ENCODE results near the gene TIMP1. TPM values are rescaled to one million over a fixed set of nuclear protein-coding genes. Genes with fewer than 3 reads are reported as not detected.

The TIMP1 gene
- total RNA-seq, 1 donor from 2014 or later: 29.1 TPM

GRCh38 chrX:47587091-47587891 is 5.1 kb downstream of the TIMP1 start:
- Mint-ChIP-seq H3K36me3 (ENCODE audit: insufficient read depth) (peaks cover 3% of the 10 kb centered on the region), H3K4me1 (ENCODE audit: low read depth) (no peaks in the 10 kb centered on the region), H3K9me3 (ENCODE audit: low read depth) (peaks cover 11% of the 10 kb centered on the region), H3K27ac (no peak overlapping the region), H3K27me3 (no peaks in the 10 kb centered on the region), H3K4me3 (ENCODE audit: low read depth) (no peak overlapping the region)
- DNase-seq (ENCODE audit: low spot score, unreplicated experiment): no peak
- no peak for TF ChIP-seq CTCF (IDR thresholded peaks at IDR 0.05; ENCODE audit: unreplicated experiment)

DNA sequence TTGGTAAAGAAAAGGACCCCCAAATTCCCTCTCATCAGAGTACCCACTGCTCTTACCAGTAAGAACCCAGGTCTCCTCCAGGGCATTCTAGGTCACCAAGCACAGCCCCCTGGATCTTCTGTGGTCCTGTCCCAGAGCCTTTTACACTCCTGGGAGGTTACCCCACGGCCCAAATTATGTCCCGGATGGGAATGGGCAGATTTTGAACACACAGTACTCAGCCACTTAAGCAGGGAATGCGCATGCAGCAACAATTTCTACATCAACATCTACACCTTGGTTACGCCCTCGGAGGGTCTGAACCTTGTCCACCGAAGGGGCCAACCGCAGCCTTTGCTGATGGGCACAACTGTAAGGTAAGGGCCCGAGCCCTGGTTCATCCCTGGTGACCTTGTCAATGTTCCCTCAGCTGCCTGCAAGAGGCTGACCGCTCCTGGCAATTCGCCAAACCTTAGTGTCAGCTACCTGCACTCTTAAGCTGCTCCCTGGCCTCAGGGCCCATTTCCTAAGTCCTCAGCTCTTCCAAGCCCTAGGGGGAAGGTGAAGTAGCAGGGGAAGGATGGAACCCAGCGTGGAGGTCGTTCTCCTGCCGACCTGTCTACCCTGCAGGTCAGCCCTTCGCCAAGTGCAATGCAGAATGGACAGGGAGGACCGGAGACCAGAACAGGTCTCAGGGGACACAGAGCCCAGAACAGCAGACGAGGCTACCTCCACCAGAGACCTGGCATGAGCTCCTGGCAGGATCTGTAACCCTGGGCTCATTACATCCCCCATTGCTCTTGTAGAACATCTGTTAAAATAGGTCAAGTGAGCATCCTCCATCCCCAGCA is 5.9 kb downstream of the TIMP1 start:
- Mint-ChIP-seq H3K4me1 (ENCODE audit: low read depth) (no peaks in the 10 kb centered on the region), H3K27ac (no peak overlapping the region), H3K27me3 (no peaks in the 10 kb centered on the region), H3K4me3 (ENCODE audit: low read depth) (no peak overlapping the region), H3K36me3 (ENCODE audit: insufficient read depth) (peaks cover 3% of the 10 kb centered on the region), H3K9me3 (ENCODE audit: low read depth) (peaks cover 11% of the 10 kb centered on the region)
- no peak for TF ChIP-seq CTCF (IDR thresholded peaks at IDR 0.05; ENCODE audit: unreplicated experiment)
- DNase-seq (ENCODE audit: low spot score, unreplicated experiment): no peak

DNA sequence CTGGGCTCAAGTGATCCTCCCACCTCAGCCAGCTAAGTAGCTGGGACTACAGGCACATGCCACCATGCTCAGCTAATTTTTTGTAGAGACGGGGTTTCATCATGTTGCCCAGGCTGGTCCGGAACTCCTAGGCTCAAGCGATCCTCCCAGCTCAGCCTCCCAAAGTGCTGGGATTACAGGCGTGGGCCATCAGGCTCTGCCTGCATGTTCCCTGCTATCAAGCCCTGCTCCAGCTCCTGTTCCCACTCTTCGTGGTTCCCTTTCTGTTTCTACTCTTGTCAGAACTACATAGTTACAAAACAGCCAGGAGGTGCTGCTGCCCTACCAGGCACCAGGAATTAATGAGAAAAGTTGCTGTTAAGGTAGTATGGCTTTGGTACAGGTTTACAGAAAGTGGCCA is 8.7 kb downstream of the TIMP1 start:
- no peak overlapping the region for H3K27ac Mint-ChIP-seq
- no peaks in the 10 kb centered on the region for H3K4me1 Mint-ChIP-seq (ENCODE audit: low read depth)
- H3K4me3 Mint-ChIP-seq (ENCODE audit: low read depth): no peak overlapping the region
- H3K27me3 Mint-ChIP-seq: no peaks in the 10 kb centered on the region
- no peak for TF ChIP-seq CTCF (IDR thresholded peaks at IDR 0.05; ENCODE audit: unreplicated experiment)
- no peaks in the 10 kb centered on the region for H3K36me3 Mint-ChIP-seq (ENCODE audit: insufficient read depth)
- no peak for DNase-seq (ENCODE audit: low spot score, unreplicated experiment)
- peaks cover 4% of the 10 kb centered on the region for H3K9me3 Mint-ChIP-seq (ENCODE audit: low read depth)

GRCh38 chrX:47593522-47593921 is 11.3 kb downstream of the TIMP1 start:
- no peaks in the 10 kb centered on the region for H3K27me3 Mint-ChIP-seq
- H3K9me3 Mint-ChIP-seq (ENCODE audit: low read depth): peaks cover 19% of the 10 kb centered on the region
- H3K4me3 Mint-ChIP-seq (ENCODE audit: low read depth): no peak overlapping the region
- no peaks in the 10 kb centered on the region for H3K36me3 Mint-ChIP-seq (ENCODE audit: insufficient read depth)
- H3K4me1 Mint-ChIP-seq (ENCODE audit: low read depth): no peaks in the 10 kb centered on the region
- TF ChIP-seq CTCF (IDR thresholded peaks at IDR 0.05; ENCODE audit: unreplicated experiment): no peak
- no peak overlapping the region for H3K27ac Mint-ChIP-seq
- no peak for DNase-seq (ENCODE audit: low spot score, unreplicated experiment)

DNA sequence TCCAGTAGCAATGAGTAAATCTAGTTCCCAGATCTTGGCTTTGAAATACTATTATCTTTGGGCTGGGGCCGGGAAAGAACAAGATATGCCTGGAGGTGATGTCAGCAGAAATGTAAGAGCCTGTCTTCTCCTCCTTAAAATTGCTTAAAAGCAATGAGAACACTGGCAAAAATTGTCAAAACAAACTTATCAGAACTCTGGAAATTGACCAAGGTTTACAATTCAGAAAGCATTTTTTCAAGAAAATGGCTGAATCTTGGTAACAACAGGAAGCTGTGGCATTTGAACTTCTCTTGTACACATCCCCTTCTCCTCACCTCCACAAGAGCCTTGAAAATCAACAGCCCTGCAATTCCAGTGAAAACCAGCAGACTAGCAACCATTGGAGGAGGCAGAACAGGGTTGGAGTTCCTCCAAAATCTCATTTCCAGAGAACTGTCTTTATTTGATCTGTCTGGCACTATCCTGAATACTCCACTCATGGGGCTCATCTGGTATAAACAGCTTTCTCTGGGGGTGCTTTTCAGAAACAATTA is 13.5 kb downstream of the TIMP1 start:
- Mint-ChIP-seq H3K36me3 (ENCODE audit: insufficient read depth) (no peaks in the 10 kb centered on the region), H3K4me3 (ENCODE audit: low read depth) (no peak overlapping the region), H3K27me3 (no peaks in the 10 kb centered on the region), H3K4me1 (ENCODE audit: low read depth) (no peaks in the 10 kb centered on the region), H3K27ac (no peak overlapping the region), H3K9me3 (ENCODE audit: low read depth) (peaks cover 24% of the 10 kb centered on the region)
- no peak for DNase-seq (ENCODE audit: low spot score, unreplicated experiment)
- no peak for TF ChIP-seq CTCF (IDR thresholded peaks at IDR 0.05; ENCODE audit: unreplicated experiment)
